Thoracic aorta (tissue), 2 donors: Measurements from ENCODE around the gene XRCC3. TPM values are rescaled to one million over a fixed set of nuclear protein-coding genes. Genes with fewer than 3 reads are reported as not detected.

Experiments
- ATAC-seq: fragments of 150-250 bp; one replicate; pipeline ENCODE4 v1.8.0; 2017; ENCODE audit warnings: low read depth; ENCODE audit not compliant: insufficient number of reproducible peaks, low FRiP score
- DNase-seq: peaks from one replicate; pipeline ENCODE4 v3.0.0-alpha.2; 2020; ENCODE audit warnings: low spot score
- H3K27ac ChIP-seq, 2 donors: fragments of 200-600 bp; sonication (generic); 1 replicate in 1 of 2; 2 replicates in 1 of 2; pipeline ENCODE4 v1.5.1; 2016; ENCODE audit warnings: mild to moderate bottlenecking in 2 of 2, moderate library complexity in 2 of 2
- H3K27me3 ChIP-seq: fragments of 200-600 bp; sonication (generic); replicated peaks from 2 replicates; pipeline ENCODE4 v1.6.0; 2016; ENCODE audit warnings: mild to moderate bottlenecking; ENCODE audit not compliant: insufficient read depth
- H3K36me3 ChIP-seq: fragments of 200-600 bp; sonication (generic); one replicate; pipeline ENCODE4 v1.5.1; 2016
- H3K4me1 ChIP-seq, 2 donors: fragments of 200-600 bp; sonication (generic); 1 replicate in 1 of 2; 2 replicates in 1 of 2; pipeline versions ENCODE4 v1.5.1 to v1.6.0; 2016; ENCODE audit warnings: low read depth in 2 of 2, mild to moderate bottlenecking in 1 of 2; ENCODE audit not compliant: control insufficient read depth in 1 of 2
- H3K4me3 ChIP-seq: fragments of 200-600 bp; sonication (generic); 2 replicates; pipeline ENCODE4 v1.5.1; 2016; ENCODE audit warnings: mild to moderate bottlenecking
- H3K9me3 ChIP-seq: fragments of 200-600 bp; sonication (generic); 2 replicates; pipeline ENCODE4 v1.5.1; 2016
- CTCF ChIP-seq: fragments of 200-600 bp; sonication (generic); IDR thresholded peaks from one replicate; pipeline ENCODE4 v1.5.1; 2019; ENCODE audit warnings: antibody characterized with exemption
- total RNA-seq, 2 donors: library from RNA; depleted of rRNA; stranded (reverse); fragments of >200 nt; gene quantifications; one replicate each; pipeline versions ENCODE4 v1.1.0 to v1.2.3, GENCODE V29; 2016

Gene XRCC3
- total RNA-seq, 2 donors from 2014 or later: 8.4 to 18.5 TPM

- peaks cover 25% of the 10 kb centered on the region for H3K36me3 ChIP-seq
- no peak for DNase-seq
- TF ChIP-seq CTCF: no peak
- H3K4me1 ChIP-seq: peaks cover 21 to 52% of the 10 kb centered on the region in 2 donors
- H3K27ac ChIP-seq: peak overlapping the region; percentile 82 to 91
- H3K9me3 ChIP-seq: no peaks in the 10 kb centered on the region
- ATAC-seq: no peak
- no peak overlapping the region for H3K4me3 ChIP-seq
- H3K27me3 ChIP-seq: no peaks in the 10 kb centered on the region
Measured at GRCh38 chr14:103735815-103736545, 20.7 kb upstream of the XRCC3 start.

GRCh38 chr14:103735439-103735814 is 20.2 kb upstream of the XRCC3 start:
- Histone ChIP-seq H3K36me3 (peaks cover 25% of the 10 kb centered on the region), H3K27me3 (no peaks in the 10 kb centered on the region), H3K9me3 (no peaks in the 10 kb centered on the region), H3K4me1 (peaks cover 21 to 57% of the 10 kb centered on the region in 2 donors), H3K4me3 (no peak overlapping the region), H3K27ac (peak overlapping the region; percentile 82 to 91)
- DNase-seq (no peak), ATAC-seq (no peak)
- peak; percentile 43 for TF ChIP-seq CTCF

GRCh38 chr14:103735022-103735421 is 19.8 kb upstream of the XRCC3 start:
- Histone ChIP-seq H3K9me3 (no peaks in the 10 kb centered on the region), H3K27me3 (no peaks in the 10 kb centered on the region), H3K4me1 (peaks cover 21 to 61% of the 10 kb centered on the region in 2 donors), H3K27ac (peak overlapping the region; percentile 82 to 91), H3K36me3 (peaks cover 28% of the 10 kb centered on the region), H3K4me3 (no peak overlapping the region)
- DNase-seq (no peak), ATAC-seq (no peak)
- no peak for TF ChIP-seq CTCF

DNA sequence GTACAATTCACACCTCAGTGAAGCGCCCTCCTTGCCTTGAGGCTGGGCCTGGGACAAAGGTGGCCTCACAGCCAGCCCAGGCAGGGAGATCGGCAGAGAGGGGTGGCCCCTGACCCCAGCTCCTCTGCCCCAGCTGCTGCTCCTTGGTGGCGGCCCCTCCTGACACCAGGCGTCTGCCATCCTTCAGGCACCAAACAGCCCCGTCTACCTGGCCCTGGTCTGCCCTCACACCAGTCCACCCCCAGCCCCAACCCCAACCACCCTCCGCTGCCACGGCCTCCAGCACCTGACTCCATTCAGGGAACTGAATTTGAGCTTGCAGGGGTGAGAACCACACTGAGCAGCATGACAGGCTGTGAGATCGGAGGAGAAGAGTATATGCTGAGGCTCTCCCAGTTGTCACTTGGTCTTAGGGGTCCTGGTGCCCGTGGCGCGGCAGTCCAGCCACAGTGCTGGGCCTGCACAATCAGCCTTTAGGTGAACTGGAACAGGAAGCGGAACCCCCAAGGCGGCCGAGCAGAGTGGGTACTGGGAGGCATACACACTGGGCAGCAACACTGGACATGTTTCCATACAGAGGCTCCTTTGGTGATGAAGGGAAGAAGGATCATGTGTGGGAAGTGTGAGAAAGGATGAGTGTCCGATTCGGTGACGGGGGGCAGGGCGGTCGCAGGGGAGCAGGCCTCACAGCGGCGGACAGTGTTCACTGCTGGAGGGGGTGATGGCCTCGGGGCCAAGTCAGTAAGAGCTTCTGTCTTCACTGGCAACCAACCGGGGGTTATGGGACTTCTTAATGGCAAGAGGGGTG is 19.0 kb upstream of the XRCC3 start:
- DNase-seq (no peak), ATAC-seq (no peak)
- H3K4me3 ChIP-seq: no peak overlapping the region
- peak overlapping the region in 1 of 2 donors; percentile 91 for H3K27ac ChIP-seq
- H3K4me1 ChIP-seq: peaks cover 21 to 58% of the 10 kb centered on the region in 2 donors
- no peaks in the 10 kb centered on the region for H3K9me3 ChIP-seq
- peaks cover 35% of the 10 kb centered on the region for H3K36me3 ChIP-seq
- no peaks in the 10 kb centered on the region for H3K27me3 ChIP-seq
- no peak for TF ChIP-seq CTCF

GRCh38 chr14:103733651-103734050 is 18.4 kb upstream of the XRCC3 start:
- no peak for TF ChIP-seq CTCF
- ATAC-seq (no peak), DNase-seq (no peak)
- Histone ChIP-seq H3K4me3 (no peak overlapping the region), H3K36me3 (peaks cover 42% of the 10 kb centered on the region), H3K27ac (no peak overlapping the region), H3K27me3 (no peaks in the 10 kb centered on the region), H3K9me3 (no peaks in the 10 kb centered on the region), H3K4me1 (peaks cover 21 to 52% of the 10 kb centered on the region in 2 donors)
